Endothelial cell of umbilical vein (primary cell): ENCODE measurements around the gene TULP4. TPM values are rescaled to one million over a fixed set of nuclear protein-coding genes. Genes with fewer than 3 reads are reported as not detected.

Source experiments
- BruUV-seq: library from RNA; stranded (reverse); fragments of 400-500 nt; replicated peaks from 2 replicates; lab custom pipeline; 2021; lab: Mats Ljungman, UMichigan
- CTCF ChIA-PET: fragments of 300-600, 350-600 bp; sonication (Branson Sonifier 250); formaldehyde crosslinking; loops from one replicate; lab custom pipeline; 2021; ENCODE audit warnings: antibody characterized with exemption, inconsistent platforms; lab: Charles Lee
- POLR2A ChIA-PET: fragments of 300-600, 350-600 bp; sonication (Branson Sonifier 250); formaldehyde crosslinking; loops from one replicate; lab custom pipeline; 2021; ENCODE audit warnings: antibody characterized with exemption, inconsistent platforms; lab: Charles Lee
- DNase-seq: peaks from one replicate; pipeline ENCODE4 v3.0.0-alpha.2; 2011; ENCODE audit warnings: low read depth, low spot score
- FAIRE-seq: peaks from 2 replicates; lab custom pipeline; 2011; peaks lifted over from hg19 to GRCh38; lab: Jason Lieb, UNC
- H2AFZ ChIP-seq: 2 replicates; pipeline ENCODE4 v1.6.0; 2012; ENCODE audit warnings: low read depth, low read length, control low read depth, inconsistent platforms
- H3K27ac ChIP-seq: 2 replicates; pipeline ENCODE4 v1.5.1; 2011; ENCODE audit warnings: low read depth, mild to moderate bottlenecking, control low read depth, low read length, moderate library complexity; ENCODE audit not compliant: insufficient read depth
- H3K27me3 ChIP-seq, 2 experiments: 2 replicates each; pipeline versions ENCODE4 v1.6.0 to v1.6.1; 2011; ENCODE audit warnings: low read length in 2 of 2, mixed read lengths in 1 of 2; ENCODE audit not compliant: control insufficient read depth in 2 of 2, insufficient read depth in 2 of 2
- H3K36me3 ChIP-seq, 2 experiments: 2 replicates in 1 of 2; 3 replicates in 1 of 2; pipeline ENCODE4 v1.5.1; 2011; ENCODE audit warnings: low read length in 2 of 2, mild to moderate bottlenecking in 1 of 2, moderate library complexity in 1 of 2; ENCODE audit not compliant: control insufficient read depth in 2 of 2, insufficient read depth in 2 of 2; ENCODE audit errors: extremely low read depth in 1 of 2
- H3K4me1 ChIP-seq: 3 replicates; pipeline ENCODE4 v1.5.1; 2011; ENCODE audit warnings: mild to moderate bottlenecking, low read length; ENCODE audit not compliant: control insufficient read depth, insufficient read depth; ENCODE audit errors: extremely low read depth
- H3K4me2 ChIP-seq: 2 replicates; pipeline ENCODE4 v1.6.1; 2011; ENCODE audit warnings: low read length, control low read depth, mixed read lengths; ENCODE audit not compliant: insufficient read depth
- H3K4me3 ChIP-seq, 3 experiments: fragments of 200-600 bp in 1 of 3; sonication (generic), shearing (Covaris generic) in 1 of 3; replicated peaks in 1 of 3; 2 replicates each; pipeline ENCODE4 v1.5.1; 2011 to 2016; ENCODE audit warnings: control low read depth in 3 of 3, low read length in 3 of 3, mild to moderate bottlenecking in 2 of 3, inconsistent platforms in 1 of 3, low read depth in 1 of 3, moderate library complexity in 1 of 3; ENCODE audit not compliant: insufficient read depth in 1 of 3
- H3K79me2 ChIP-seq: 2 replicates; pipeline ENCODE4 v1.6.0; 2012; ENCODE audit warnings: low read length, inconsistent platforms; ENCODE audit not compliant: control insufficient read depth, insufficient read depth
- H3K9ac ChIP-seq: replicated peaks from 2 replicates; pipeline ENCODE3; 2011; ENCODE audit warnings: low read length, control low read depth; ENCODE audit not compliant: insufficient read depth; ENCODE audit errors: extremely low read depth
- H3K9me1 ChIP-seq: replicated peaks from 3 replicates; pipeline ENCODE4 v1.6.0; 2011; ENCODE audit warnings: mild to moderate bottlenecking, low read length; ENCODE audit not compliant: control insufficient read depth, insufficient read depth; ENCODE audit errors: extremely low read depth
- H3K9me3 ChIP-seq: replicated peaks from 2 replicates; pipeline ENCODE4 v1.5.1; 2012; ENCODE audit warnings: low read length, inconsistent platforms; ENCODE audit not compliant: control insufficient read depth, insufficient read depth
- H4K20me1 ChIP-seq: replicated peaks from 2 replicates; pipeline ENCODE3; 2011; ENCODE audit warnings: mild to moderate bottlenecking, low read length; ENCODE audit not compliant: control insufficient read depth, insufficient read depth; ENCODE audit errors: extremely low read depth
- CTCF ChIP-seq, 2 donors: IDR thresholded peaks; 1 replicate in 1 of 2; 2 replicates in 1 of 2; pipeline ENCODE4 v1.5.1; 2011; ENCODE audit warnings: low read length in 2 of 2, mild to moderate bottlenecking in 2 of 2, moderate library complexity in 2 of 2, control low read depth in 1 of 2, inconsistent platforms in 1 of 2, low read depth in 1 of 2; ENCODE audit not compliant: insufficient read depth in 1 of 2; ENCODE audit errors: extremely low read depth in 1 of 2
- EZH2 ChIP-seq: IDR thresholded peaks from 2 replicates; pipeline ENCODE4 v1.6.1; 2012; ENCODE audit warnings: borderline replicate concordance, low read depth, mild to moderate bottlenecking, moderate library complexity, low read length, inconsistent platforms; ENCODE audit not compliant: severe bottlenecking
- FOS ChIP-seq: IDR thresholded peaks from 2 replicates; pipeline ENCODE4 v1.6.1; 2011; ENCODE audit warnings: mild to moderate bottlenecking, low read length, moderate library complexity, borderline replicate concordance; ENCODE audit not compliant: insufficient read depth
- GATA2 ChIP-seq: IDR thresholded peaks from 2 replicates; pipeline ENCODE4 v1.7.0; 2011; ENCODE audit warnings: low read depth, mild to moderate bottlenecking, moderate library complexity, mixed read lengths, low read length; ENCODE audit not compliant: insufficient read length, insufficient read depth
- JUN ChIP-seq: IDR thresholded peaks from 2 replicates; pipeline ENCODE4 v1.6.1; 2011; ENCODE audit warnings: borderline replicate concordance, low read depth; ENCODE audit not compliant: insufficient read length, insufficient read depth
- MAX ChIP-seq: IDR thresholded peaks from 2 replicates; pipeline ENCODE4 v1.6.1; 2011; ENCODE audit not compliant: insufficient read depth, insufficient read length
- MYC ChIP-seq: IDR thresholded peaks from one replicate; pipeline ENCODE4 v1.6.1; 2011; ENCODE audit warnings: mild to moderate bottlenecking, low read depth, low read length
- POLR2A ChIP-seq: IDR thresholded peaks from 2 replicates; pipeline ENCODE4 v1.6.1; 2012; ENCODE audit warnings: low read depth, mild to moderate bottlenecking, control low read depth, low read length
- POLR2AphosphoS5 ChIP-seq: IDR thresholded peaks from 2 replicates; pipeline ENCODE4 v1.6.1; 2012; ENCODE audit warnings: low read depth, mild to moderate bottlenecking, control low read depth, low read length, moderate library complexity; ENCODE audit not compliant: insufficient read depth
- dilution Hi-C: fragments of 300-500 bp; cut with MboI; formaldehyde crosslinking; loops from one replicate; pipeline ENCODE4 v1.15.0; 2019; ENCODE audit warnings: low sequenced_read_pairs; ENCODE audit not compliant: extremely low pct_ligation_motif_present
- intact Hi-C: fragments of 100-400 bp; cut with micrococcal nuclease; formaldehyde crosslinking; loops from one replicate; pipeline ENCODE4 v1.10.0; 2022
- polyA plus RNA-seq, 4 experiments: library from polyadenylated mRNA; depleted of rRNA in 3 of 4; stranded (reverse) in 3 of 4; unstranded in 1 of 4; fragments of >200 nt; gene quantifications; 2 replicates each; pipeline versions ENCODE4 v1.2.1 to v1.2.3, GENCODE V29; 2011 to 2012; ENCODE audit warnings: missing spikeins in 1 of 4
- total RNA-seq: library from RNA; stranded (reverse); gene quantifications from 2 replicates; pipeline ENCODE4 v1.2.3, GENCODE V29; 2021

TULP4 gene
- total and polyA plus RNA-seq, 2 donors (not counting 3 experiments of a cell fraction or from before 2014, with no cell fraction given): 10.8 to 55.1 TPM

- Histone ChIP-seq H3K4me2 (no peak overlapping the region), H3K36me3 (no peaks in the 10 kb centered on the region), H3K79me2 (no peaks in the 10 kb centered on the region), H3K4me3 (no peak overlapping the region), H4K20me1 (peaks cover 1% of the 10 kb centered on the region), H3K9me3 (no peaks in the 10 kb centered on the region), H3K9ac (no peak overlapping the region), H3K9me1 (no peaks in the 10 kb centered on the region), H2AFZ (no peak overlapping the region), H3K4me1 (no peaks in the 10 kb centered on the region), H3K27me3 (no peaks in the 10 kb centered on the region), H3K27ac (no peak overlapping the region)
- dilution Hi-C loops (no loop called here), intact Hi-C loops (no loop called here)
- DNase-seq: no peak
- no peak for TF ChIP-seq POLR2AphosphoS5
- no peak for TF ChIP-seq JUN
- no peak for TF ChIP-seq POLR2A
- no peak for TF ChIP-seq EZH2
- TF ChIP-seq FOS: no peak
- TF ChIP-seq MAX: no peak
- no peak for TF ChIP-seq GATA2
- TF ChIP-seq MYC: no peak
- TF ChIP-seq CTCF (IDR thresholded peaks at IDR 0.05; ENCODE audit: extremely low read depth in 1 of 2, insufficient read depth in 1 of 2, low read depth in 1 of 2, low read length in 2 of 2): no peak
- FAIRE-seq: no peak
- POLR2A ChIA-PET: interaction anchor here (0.5 kb wide), 1 partner anchor 190 kb away, joined by 3 read pairs; no protein-coding TSS in a partner anchor
- BruUV-seq: no TSS peak
- CTCF ChIA-PET: interaction anchor here (0.7 to 1.4 kb wide), 2 partner anchors 10 to 24 kb away, joined by 4 read pairs; no protein-coding TSS in a partner anchor
These were observed 65.6 kb downstream of the TULP4 start for GRCh38 chr6:158377860-158378259.
